K562 (cell line): ENCODE results near the gene CACNA2D3. TPM values are rescaled to one million over a fixed set of nuclear protein-coding genes. Genes with fewer than 3 reads are reported as not detected.

Source experiments
- ATAC-seq: fragments of 200-7000 bp; cut with Tn5 transposase; 3 replicates; pipeline ENCODE4 v1.9.1; 2020; ENCODE audit warnings: moderate library complexity
- BruUV-seq: library from RNA; stranded (reverse); fragments of 400-500 nt; replicated peaks from 2 replicates; lab custom pipeline; 2021; lab: Mats Ljungman, UMichigan
- CTCF ChIA-PET: fragments of 300-600 bp; formaldehyde crosslinking; extraction: SDS; loops from one replicate; lab custom pipeline; 2021; ENCODE audit warnings: low intra/inter-chr PET ratio; lab: Yijun Ruan, JAX
- POLR2A ChIA-PET: fragments of 300-600, 350-650 bp; sonication (Branson Sonifier 250); formaldehyde crosslinking; extraction: SDS; loops from one replicate; lab custom pipeline; 2021; ENCODE audit warnings: antibody characterized with exemption, inconsistent platforms; lab: Yijun Ruan, JAX
- DNase-seq, 4 experiments: peaks; one replicate each; pipeline versions ENCODE4 v3.0.0 to v3.0.0-alpha.2; 2011 to 2018; ENCODE audit warnings: low spot score in 3 of 4, mixed read lengths in 3 of 4; ENCODE audit errors: extremely low read depth in 1 of 4
- FAIRE-seq: peaks from 2 replicates; lab custom pipeline; 2011; peaks lifted over from hg19 to GRCh38; lab: Jason Lieb, UNC
- H2AFZ ChIP-seq: 2 replicates; pipeline ENCODE4 v1.6.0; 2011; ENCODE audit warnings: low read depth, low read length, control low read depth, inconsistent platforms
- H3K27ac ChIP-seq: fragments of 200-600 bp; 3 replicates; pipeline ENCODE4 v1.8.0; 2011; ENCODE audit warnings: low read depth, mild to moderate bottlenecking, control low read depth, inconsistent platforms, low read length, moderate library complexity, mixed read lengths; ENCODE audit errors: extremely low read depth
- H3K27me3 ChIP-seq, 2 experiments: fragments of 300-600 bp in 1 of 2; 2 replicates in 1 of 2; 3 replicates in 1 of 2; pipeline versions ENCODE4 v1.6.0 to v1.8.0; 2011; ENCODE audit warnings: inconsistent platforms in 2 of 2, low read length in 2 of 2, mild to moderate bottlenecking in 1 of 2, mixed read lengths in 1 of 2, moderate library complexity in 1 of 2; ENCODE audit not compliant: control insufficient read depth in 2 of 2, insufficient read depth in 2 of 2
- H3K36me3 ChIP-seq: fragments of 300-600 bp; 3 replicates; pipeline ENCODE4 v1.8.0; 2011; ENCODE audit warnings: mild to moderate bottlenecking, low read length, inconsistent platforms; ENCODE audit not compliant: control insufficient read depth, insufficient read depth
- H3K4me1 ChIP-seq, 2 experiments: fragments of 200-600 bp in 1 of 2; replicated peaks in 1 of 2; 2 replicates in 1 of 2; 3 replicates in 1 of 2; pipeline versions ENCODE4 v1.5.1 to v1.8.0; 2011; ENCODE audit warnings: inconsistent platforms in 2 of 2, low read length in 2 of 2, mild to moderate bottlenecking in 1 of 2, mixed read lengths in 1 of 2, moderate library complexity in 1 of 2; ENCODE audit not compliant: control insufficient read depth in 2 of 2, insufficient read depth in 2 of 2
- H3K4me2 ChIP-seq: 2 replicates; pipeline ENCODE4 v1.6.1; 2011; ENCODE audit warnings: low read length, control low read depth, inconsistent platforms, mixed read lengths; ENCODE audit not compliant: insufficient read depth
- H3K4me3 ChIP-seq: fragments of 200-600 bp; sonication (generic), shearing (Covaris generic); 2 replicates; pipeline ENCODE4 v1.5.1; 2016; ENCODE audit warnings: control low read depth, inconsistent platforms
- H3K79me2 ChIP-seq: fragments of 200-600 bp; 3 replicates; pipeline ENCODE4 v1.8.0; 2011; ENCODE audit warnings: low read length, inconsistent platforms; ENCODE audit not compliant: control insufficient read depth, insufficient read depth
- H3K9ac ChIP-seq, 2 experiments: 2 replicates each; pipeline versions ENCODE4 v1.6.0 to v1.6.1; 2011; ENCODE audit warnings: low read depth in 2 of 2, low read length in 2 of 2, control low read depth in 1 of 2, inconsistent platforms in 1 of 2, mild to moderate bottlenecking in 1 of 2, mixed read lengths in 1 of 2; ENCODE audit not compliant: insufficient read depth in 1 of 2
- H3K9me1 ChIP-seq: one replicate; pipeline ENCODE4 v1.6.0; 2011; ENCODE audit warnings: inconsistent platforms, mild to moderate bottlenecking, low read length, moderate library complexity; ENCODE audit not compliant: control insufficient read depth, insufficient read depth
- H3K9me3 ChIP-seq: replicated peaks from 2 replicates; pipeline ENCODE4 v1.5.1; 2011; ENCODE audit warnings: low read depth, low read length, inconsistent platforms; ENCODE audit not compliant: control insufficient read depth, insufficient read depth
- H4K20me1 ChIP-seq: replicated peaks from 2 replicates; pipeline ENCODE4 v1.6.1; 2011; ENCODE audit warnings: low read length, inconsistent platforms, mixed read lengths; ENCODE audit not compliant: control insufficient read depth, insufficient read depth
- CEBPG ChIP-seq, 3 experiments: fragments of 200-800 bp in 1 of 3; sonication (Bioruptor generic) in 1 of 3; sonication (generic) in 1 of 3; formaldehyde crosslinking in 1 of 3; IDR thresholded peaks in 2 of 3; conservative IDR thresholded peaks in 1 of 3; 2 replicates each; pipeline versions ENCODE4 v1.6.1 to v1.8.0; 2016 to 2022; ENCODE audit warnings: missing compliant biosample characterization in 2 of 3, missing genetic modification characterization in 2 of 3, mild to moderate bottlenecking in 1 of 3, missing genetic modification reagents in 1 of 3
- CHD2 ChIP-seq: IDR thresholded peaks from 2 replicates; pipeline ENCODE4 v1.6.1; 2011; ENCODE audit warnings: low read depth, low read length
- ELF1 ChIP-seq: fragments of 200-800 bp; sonication (Bioruptor generic); IDR thresholded peaks from 2 replicates; pipeline ENCODE4 v1.6.1; 2016; ENCODE audit warnings: missing genetic modification characterization, missing compliant biosample characterization
- MAFK ChIP-seq: IDR thresholded peaks from 2 replicates; pipeline ENCODE4 v1.6.1; 2011; ENCODE audit warnings: low read length, improper control_type of control experiment
- MYBL2 ChIP-seq, 2 experiments: fragments of 450-650 bp in 1 of 2; sonication (generic) in 1 of 2; formaldehyde crosslinking in 1 of 2; IDR thresholded peaks; 2 replicates each; pipeline versions ENCODE4 v1.6.1 to v1.8.1; 2017 to 2022; ENCODE audit warnings: borderline replicate concordance in 1 of 2, inconsistent platforms in 1 of 2, low read depth in 1 of 2, mild to moderate bottlenecking in 1 of 2, missing genetic modification reagents in 1 of 2, moderate library complexity in 1 of 2
- NCOA1 ChIP-seq: fragments of 450-650 bp; IDR thresholded peaks from 2 replicates; pipeline ENCODE4 v1.6.1; 2016; ENCODE audit warnings: low read depth
- SIN3B ChIP-seq: fragments of 450-650 bp; IDR thresholded peaks from 2 replicates; pipeline ENCODE4 v1.6.1; 2017; ENCODE audit warnings: low read depth, mild to moderate bottlenecking, moderate library complexity
- SMAD1 ChIP-seq: fragments of 150-350 bp; IDR thresholded peaks from 2 replicates; pipeline ENCODE4 v1.6.1; 2014; ENCODE audit warnings: low read length, low read depth; ENCODE audit not compliant: partially characterized antibody
- ZNF134 ChIP-seq: fragments of 250-450 bp; sonication (Bioruptor Pico); conservative IDR thresholded peaks from 2 replicates; pipeline ENCODE4 v1.4.0; 2020
- WGBS: fragments of 100-300 bp; shearing (Covaris generic); methylation state at CpG from one replicate; pipeline ENCODE4 v1.1.6; 2016; ENCODE audit warnings: low coverage, mixed read lengths; ENCODE audit not compliant: insufficient coverage; ENCODE audit errors: missing lambda C conversion rate; 5-methylcytosine and 5-hydroxymethylcytosine counted together
- in situ Hi-C: fragments of 300-500 bp; cut with MboI; formaldehyde crosslinking; loops from 4 replicates; pipeline ENCODE4 v1.15.0; 2018; ENCODE audit warnings: inconsistent platforms, mixed read lengths
- intact Hi-C: fragments of 100-400 bp; cut with micrococcal nuclease; formaldehyde crosslinking; loops from 2 replicates; pipeline ENCODE4 v1.14.2; 2022
- polyA plus RNA-seq, 8 experiments: library from polyadenylated mRNA; depleted of rRNA in 4 of 8; stranded (reverse) in 5 of 8; unstranded in 3 of 8; fragments of >200 nt; fragmentation: Nextera tagmentation in 2 of 8; fragmentation: Illumina TruSeq in 1 of 8; extraction: Ambion mirVana in 2 of 8; extraction: Trizol in 1 of 8; gene quantifications; 2 replicates each; pipeline versions ENCODE4 v1.2.1 to v1.2.3, GENCODE V29; 2011 to 2014; ENCODE audit warnings: inconsistent platforms in 1 of 8, missing spikeins in 1 of 8
- total RNA-seq, 7 experiments: library from RNA; depleted of rRNA in 6 of 7; stranded (reverse); fragments of >200 nt in 6 of 7; fragmentation: Illumina TruSeq in 2 of 7; extraction: Trizol in 2 of 7; gene quantifications; 2 replicates each; pipeline versions ENCODE4 v1.2.1 to v1.2.3, GENCODE V29; 2011 to 2021; ENCODE audit warnings: low replicate concordance in 1 of 7
- TF ChIP-seq, protein P1 (sequence below): sonication (generic); formaldehyde crosslinking; IDR thresholded peaks from 2 replicates; pipeline ENCODE4 v1.8.1; 2022; ENCODE audit warnings: missing genetic modification reagents
- TF ChIP-seq, protein P2 (sequence below), 2 experiments: fragments of 150-350 bp in 1 of 2; IDR thresholded peaks; 2 replicates each; pipeline ENCODE4 v1.6.1; 2012 to 2016; ENCODE audit warnings: low read depth in 2 of 2, low read length in 2 of 2, mild to moderate bottlenecking in 1 of 2, moderate library complexity in 1 of 2
- TF ChIP-seq, protein P3 (sequence below): fragments of 450-650 bp; IDR thresholded peaks from 2 replicates; pipeline ENCODE4 v1.6.1; 2016; ENCODE audit warnings: borderline replicate concordance

CACNA2D3 gene
- total and polyA plus RNA-seq, 9 of the 15 experiments (the other 6 are each of a cell fraction or from before 2014, with no cell fraction given): 0.01 TPM; not detected in 8

DNA sequence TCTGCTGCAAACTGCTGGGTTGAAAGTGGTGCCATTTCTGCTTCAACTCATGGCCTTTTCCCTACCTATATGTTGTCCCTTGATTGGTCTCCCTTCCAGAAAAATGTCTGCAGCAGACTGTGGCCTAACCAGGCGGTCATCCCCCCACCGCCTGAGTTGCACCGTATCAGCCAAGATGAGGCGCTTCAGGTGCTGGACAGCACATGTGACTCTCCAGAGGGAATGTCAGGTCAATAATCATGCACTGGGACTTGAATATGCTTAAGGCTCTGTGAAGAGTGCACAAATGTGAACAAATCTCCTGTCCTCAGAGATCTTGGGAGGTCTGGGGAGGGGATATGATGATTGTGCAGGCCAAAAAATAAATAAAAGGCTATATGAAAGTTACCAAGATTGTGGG is 773.3 kb downstream of the CACNA2D3 start:
- no peak for TF ChIP-seq SMAD1
- TF ChIP-seq, protein P1, sequence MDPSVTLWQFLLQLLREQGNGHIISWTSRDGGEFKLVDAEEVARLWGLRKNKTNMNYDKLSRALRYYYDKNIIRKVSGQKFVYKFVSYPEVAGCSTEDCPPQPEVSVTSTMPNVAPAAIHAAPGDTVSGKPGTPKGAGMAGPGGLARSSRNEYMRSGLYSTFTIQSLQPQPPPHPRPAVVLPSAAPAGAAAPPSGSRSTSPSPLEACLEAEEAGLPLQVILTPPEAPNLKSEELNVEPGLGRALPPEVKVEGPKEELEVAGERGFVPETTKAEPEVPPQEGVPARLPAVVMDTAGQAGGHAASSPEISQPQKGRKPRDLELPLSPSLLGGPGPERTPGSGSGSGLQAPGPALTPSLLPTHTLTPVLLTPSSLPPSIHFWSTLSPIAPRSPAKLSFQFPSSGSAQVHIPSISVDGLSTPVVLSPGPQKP (CRISPR knock-in tag): no peak
- TF ChIP-seq NCOA1: no peak
- TF ChIP-seq, protein P2, sequence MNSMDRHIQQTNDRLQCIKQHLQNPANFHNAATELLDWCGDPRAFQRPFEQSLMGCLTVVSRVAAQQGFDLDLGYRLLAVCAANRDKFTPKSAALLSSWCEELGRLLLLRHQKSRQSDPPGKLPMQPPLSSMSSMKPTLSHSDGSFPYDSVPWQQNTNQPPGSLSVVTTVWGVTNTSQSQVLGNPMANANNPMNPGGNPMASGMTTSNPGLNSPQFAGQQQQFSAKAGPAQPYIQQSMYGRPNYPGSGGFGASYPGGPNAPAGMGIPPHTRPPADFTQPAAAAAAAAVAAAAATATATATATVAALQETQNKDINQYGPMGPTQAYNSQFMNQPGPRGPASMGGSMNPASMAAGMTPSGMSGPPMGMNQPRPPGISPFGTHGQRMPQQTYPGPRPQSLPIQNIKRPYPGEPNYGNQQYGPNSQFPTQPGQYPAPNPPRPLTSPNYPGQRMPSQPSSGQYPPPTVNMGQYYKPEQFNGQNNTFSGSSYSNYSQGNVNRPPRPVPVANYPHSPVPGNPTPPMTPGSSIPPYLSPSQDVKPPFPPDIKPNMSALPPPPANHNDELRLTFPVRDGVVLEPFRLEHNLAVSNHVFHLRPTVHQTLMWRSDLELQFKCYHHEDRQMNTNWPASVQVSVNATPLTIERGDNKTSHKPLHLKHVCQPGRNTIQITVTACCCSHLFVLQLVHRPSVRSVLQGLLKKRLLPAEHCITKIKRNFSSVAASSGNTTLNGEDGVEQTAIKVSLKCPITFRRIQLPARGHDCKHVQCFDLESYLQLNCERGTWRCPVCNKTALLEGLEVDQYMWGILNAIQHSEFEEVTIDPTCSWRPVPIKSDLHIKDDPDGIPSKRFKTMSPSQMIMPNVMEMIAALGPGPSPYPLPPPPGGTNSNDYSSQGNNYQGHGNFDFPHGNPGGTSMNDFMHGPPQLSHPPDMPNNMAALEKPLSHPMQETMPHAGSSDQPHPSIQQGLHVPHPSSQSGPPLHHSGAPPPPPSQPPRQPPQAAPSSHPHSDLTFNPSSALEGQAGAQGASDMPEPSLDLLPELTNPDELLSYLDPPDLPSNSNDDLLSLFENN (IDR thresholded peaks at IDR 0.05; ENCODE audit: low read depth in 2 of 2, low read length in 2 of 2): no peak
- TF ChIP-seq SIN3B: no peak
- TF ChIP-seq CHD2: no peak
- no peak for TF ChIP-seq MYBL2 (IDR thresholded peaks at IDR 0.05; ENCODE audit: low read depth)
- TF ChIP-seq MYBL2 (CRISPR knock-in tag; IDR thresholded peaks at IDR 0.05; ENCODE audit: borderline replicate concordance): no peak
- TF ChIP-seq, protein P3, sequence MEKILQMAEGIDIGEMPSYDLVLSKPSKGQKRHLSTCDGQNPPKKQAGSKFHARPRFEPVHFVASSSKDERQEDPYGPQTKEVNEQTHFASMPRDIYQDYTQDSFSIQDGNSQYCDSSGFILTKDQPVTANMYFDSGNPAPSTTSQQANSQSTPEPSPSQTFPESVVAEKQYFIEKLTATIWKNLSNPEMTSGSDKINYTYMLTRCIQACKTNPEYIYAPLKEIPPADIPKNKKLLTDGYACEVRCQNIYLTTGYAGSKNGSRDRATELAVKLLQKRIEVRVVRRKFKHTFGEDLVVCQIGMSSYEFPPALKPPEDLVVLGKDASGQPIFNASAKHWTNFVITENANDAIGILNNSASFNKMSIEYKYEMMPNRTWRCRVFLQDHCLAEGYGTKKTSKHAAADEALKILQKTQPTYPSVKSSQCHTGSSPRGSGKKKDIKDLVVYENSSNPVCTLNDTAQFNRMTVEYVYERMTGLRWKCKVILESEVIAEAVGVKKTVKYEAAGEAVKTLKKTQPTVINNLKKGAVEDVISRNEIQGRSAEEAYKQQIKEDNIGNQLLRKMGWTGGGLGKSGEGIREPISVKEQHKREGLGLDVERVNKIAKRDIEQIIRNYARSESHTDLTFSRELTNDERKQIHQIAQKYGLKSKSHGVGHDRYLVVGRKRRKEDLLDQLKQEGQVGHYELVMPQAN: no peak
- TF ChIP-seq CEBPG (CRISPR knock-in tag; IDR thresholded peaks at IDR 0.05): no peak
- TF ChIP-seq CEBPG (tag; conservative IDR thresholded peaks at IDR 0.05 in 1 of 2, IDR thresholded peaks at IDR 0.05 in 1 of 2): no peak
- no peak for TF ChIP-seq ZNF134 (CRISPR knock-in tag)
- TF ChIP-seq MAFK: no peak
- TF ChIP-seq ELF1 (tag): no peak
- no peak for DNase-seq
- intact Hi-C loops: no loop called here
- no TSS peak for BruUV-seq
- no peaks in the 10 kb centered on the region for H4K20me1 ChIP-seq
- no peaks in the 10 kb centered on the region for H3K27me3 ChIP-seq
- no peak overlapping the region for H3K27ac ChIP-seq
- WGBS: 4% methylated on average over 4 of the region's 4 CpGs
- H3K4me1 ChIP-seq: no peaks in the 10 kb centered on the region; a peak in 3 of 5 replicates
- ChIA-PET POLR2A (no interaction called here), CTCF (no interaction called here)
- no peak overlapping the region for H3K4me3 ChIP-seq
- H3K79me2 ChIP-seq: no peaks in the 10 kb centered on the region
- no peaks in the 10 kb centered on the region for H3K9me1 ChIP-seq
- in situ Hi-C loops: no loop called here
- no peak for FAIRE-seq
- H3K4me2 ChIP-seq: no peak overlapping the region
- H2AFZ ChIP-seq: no peak overlapping the region
- H3K9me3 ChIP-seq: no peaks in the 10 kb centered on the region
- no peak for ATAC-seq
- no peak overlapping the region for H3K9ac ChIP-seq
- H3K36me3 ChIP-seq: no peaks in the 10 kb centered on the region
